KBM-7 (cell line): ENCODE results near the gene ODAD4.

Experiments
- DNase-seq: peaks from one replicate; pipeline ENCODE4 v3.0.0-alpha.2; 2015
- in situ Hi-C: fragments of 300-500 bp; cut with MboI; formaldehyde crosslinking; loops from 2 replicates; pipeline ENCODE4 v1.14.3; 2020; ENCODE audit warnings: low sequenced_read_pairs, low pct_unique_long_range_greater_than_20kb, mixed read lengths

Gene ODAD4

GRCh38 chr17:41930009-41930832, at the start of gene ODAD4:
Gene ODAD4, plus strand, starts transcription at chr17:41930617. Its CDS starts 107 bp downstream, at chr17:41930724.
- DNase-seq: peak; percentile 99
- in situ Hi-C loops: no loop called here

GRCh38 chr17:41882756-41883155, 47.7 kb upstream of the ODAD4 start:
- DNase-seq: no peak
- in situ Hi-C loops: no loop called here

DNA sequence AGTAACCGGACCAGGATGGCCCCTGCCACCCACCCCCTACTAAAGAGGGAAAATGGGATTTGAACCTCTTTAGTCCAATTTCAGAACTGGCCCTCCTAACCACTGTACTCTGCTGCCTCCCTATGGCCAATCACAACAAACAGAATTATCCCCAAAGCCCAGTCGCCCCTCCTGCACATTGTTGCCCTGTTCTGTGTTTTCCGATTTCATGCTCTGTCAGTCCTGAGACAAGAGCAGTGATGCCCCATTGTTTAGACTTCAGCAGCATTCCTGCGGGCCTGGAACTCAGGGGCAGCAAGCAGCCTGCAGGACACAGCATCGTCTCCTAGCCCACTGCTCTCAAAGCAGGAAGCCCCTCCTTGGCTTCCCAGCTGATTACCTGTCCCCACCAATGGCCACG, 44.7 kb upstream of the ODAD4 start:
- peak; percentile 36 for DNase-seq
- in situ Hi-C loops: no loop called here

DNA sequence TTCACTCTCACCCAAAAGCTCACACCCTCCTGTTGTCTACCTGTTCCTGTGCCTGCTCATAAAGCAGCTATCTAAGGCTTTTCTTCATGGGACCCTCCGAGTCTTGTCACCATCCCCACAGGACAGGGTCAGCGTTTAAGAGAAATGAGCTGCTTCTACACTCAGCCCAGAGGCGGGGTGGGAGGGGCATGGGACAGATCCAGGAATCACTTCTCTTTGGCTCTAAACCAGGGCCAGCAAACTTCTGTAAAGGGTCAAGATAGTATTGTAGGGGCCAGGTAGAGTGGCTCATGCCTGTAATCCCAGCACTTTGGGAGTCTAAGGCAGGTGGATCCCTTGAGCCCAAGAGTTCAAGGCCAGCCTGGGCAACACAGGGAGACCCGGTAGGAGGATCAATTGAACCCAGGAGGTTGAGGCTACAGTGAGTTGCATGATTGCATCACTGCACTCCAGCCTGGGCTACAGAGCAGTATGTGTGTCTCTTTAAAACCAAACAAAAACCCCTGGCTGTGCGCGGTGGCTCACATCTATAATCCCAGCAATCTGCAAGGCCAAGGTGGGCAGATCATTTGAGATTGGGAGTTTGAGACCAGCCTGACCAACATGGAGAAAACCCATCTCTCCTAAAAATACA, 42.0 kb upstream of the ODAD4 start:
- DNase-seq: no peak
- in situ Hi-C loops: no loop called here

DNA sequence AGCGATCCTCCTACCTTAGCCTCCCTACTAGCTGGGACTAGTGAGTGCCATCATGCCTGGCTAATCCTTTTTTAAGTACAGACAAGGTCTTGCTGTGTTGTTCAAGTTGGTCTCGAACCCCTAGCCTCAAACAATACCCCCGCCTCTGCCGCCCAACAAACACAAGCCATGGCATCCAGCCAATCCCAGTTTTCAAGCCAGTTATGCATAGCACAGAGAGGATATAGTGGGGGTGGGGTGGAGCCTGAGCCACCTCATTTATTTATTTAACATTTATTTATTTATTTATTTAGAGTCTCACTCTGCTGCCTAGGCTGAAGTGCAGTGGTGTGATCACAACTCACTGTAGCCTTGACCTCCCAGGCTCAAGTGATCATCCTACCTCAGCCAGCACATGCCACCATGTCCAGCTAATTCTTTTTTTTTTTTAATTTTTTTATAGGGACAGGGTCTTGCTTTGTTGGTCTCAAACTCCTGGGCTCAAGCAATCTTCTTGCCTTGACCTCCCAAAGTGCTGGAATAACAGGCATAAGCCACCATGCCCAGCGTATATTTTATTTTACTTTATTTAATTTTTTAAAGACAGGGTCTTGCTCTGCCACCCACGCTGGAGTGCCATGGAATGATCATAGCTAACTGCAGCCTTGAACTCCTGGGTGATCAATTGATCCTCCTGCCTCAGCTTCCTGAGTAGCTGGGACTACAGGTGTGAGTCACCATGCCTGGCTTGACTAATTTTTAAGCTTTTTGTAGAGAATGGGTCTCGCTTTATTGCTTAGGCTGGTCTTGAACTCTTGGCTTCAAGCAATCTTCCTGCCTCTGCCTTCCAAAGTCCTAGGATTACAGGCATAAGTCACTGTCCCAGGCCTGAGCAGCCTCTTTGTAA, 39.0 kb upstream of the ODAD4 start:
- in situ Hi-C loops: no loop called here
- DNase-seq: no peak

GRCh38 chr17:41892021-41892376, 38.4 kb upstream of the ODAD4 start:
- no peak for DNase-seq
- in situ Hi-C loops: no loop called here

DNA sequence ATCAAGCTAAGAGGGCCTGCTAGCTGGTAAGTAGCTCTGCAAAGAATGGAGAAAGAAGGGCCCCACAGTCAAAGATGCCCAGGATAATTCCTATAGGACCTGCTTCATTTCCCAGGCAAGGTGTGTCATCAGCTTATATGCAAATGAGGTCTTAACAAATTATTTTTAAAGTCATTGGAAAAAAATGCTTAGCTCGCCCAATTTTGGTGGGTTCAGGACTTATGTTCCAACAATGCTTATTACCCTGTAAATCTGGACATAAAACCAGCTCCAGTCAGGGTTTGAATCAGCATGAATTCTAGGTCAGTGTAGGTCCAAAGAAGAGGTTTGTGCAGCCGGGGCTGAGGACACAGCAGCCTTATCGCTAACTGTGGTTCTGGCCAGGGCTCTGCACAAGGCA, 37.0 kb upstream of the ODAD4 start:
- DNase-seq: no peak
- in situ Hi-C loops: no loop called here

DNA sequence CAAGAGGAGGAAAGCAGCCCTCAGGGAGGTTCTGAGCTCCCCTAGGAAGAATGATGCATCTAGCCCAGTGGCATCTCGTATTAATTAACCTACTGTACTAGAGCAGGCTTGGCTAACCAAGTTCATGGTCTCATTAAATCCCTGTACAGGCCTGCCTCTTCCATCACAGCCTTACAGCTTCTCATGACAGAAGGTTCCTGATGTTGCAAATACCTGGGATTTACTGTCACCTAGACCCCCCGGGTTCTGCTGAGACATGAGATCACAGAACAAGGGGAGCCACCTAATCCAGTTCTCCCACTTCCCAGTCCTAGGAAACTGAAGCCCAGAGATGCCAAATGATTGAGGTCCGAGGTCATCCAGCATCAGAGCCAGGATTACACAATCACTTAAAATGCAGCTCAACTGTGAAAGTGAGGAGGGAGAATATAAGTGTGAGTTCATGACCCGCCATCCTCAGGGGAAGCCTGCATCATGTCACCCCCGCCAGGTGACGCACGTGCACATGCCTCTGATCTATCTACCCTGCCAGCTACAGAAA, 35.6 kb upstream of the ODAD4 start:
- DNase-seq: no peak
- in situ Hi-C loops: no loop called here

DNA sequence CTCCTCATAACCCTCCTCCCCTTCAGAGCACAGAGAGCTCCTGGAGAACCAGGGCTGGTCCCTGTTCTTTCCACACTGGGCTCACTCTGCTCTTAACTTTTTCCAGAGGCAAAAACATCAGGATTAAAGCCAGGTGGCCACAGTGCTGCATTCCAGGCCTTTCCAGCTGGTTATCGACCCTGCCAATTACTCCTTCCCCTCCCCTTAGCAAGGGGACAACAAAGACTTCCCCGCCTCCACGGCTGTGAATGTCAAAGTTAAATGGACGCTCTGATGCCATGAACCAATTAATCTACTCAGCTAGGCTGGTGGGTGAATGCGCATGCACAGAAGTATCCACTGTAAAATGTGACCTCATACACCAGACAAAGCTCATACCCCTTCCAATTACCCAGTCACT, 34.8 kb upstream of the ODAD4 start:
- in situ Hi-C loops: no loop called here
- no peak for DNase-seq

- in situ Hi-C loops: no loop called here
- DNase-seq: no peak
Measured at GRCh38 chr17:41896726-41897125, 33.7 kb upstream of the ODAD4 start.

DNA sequence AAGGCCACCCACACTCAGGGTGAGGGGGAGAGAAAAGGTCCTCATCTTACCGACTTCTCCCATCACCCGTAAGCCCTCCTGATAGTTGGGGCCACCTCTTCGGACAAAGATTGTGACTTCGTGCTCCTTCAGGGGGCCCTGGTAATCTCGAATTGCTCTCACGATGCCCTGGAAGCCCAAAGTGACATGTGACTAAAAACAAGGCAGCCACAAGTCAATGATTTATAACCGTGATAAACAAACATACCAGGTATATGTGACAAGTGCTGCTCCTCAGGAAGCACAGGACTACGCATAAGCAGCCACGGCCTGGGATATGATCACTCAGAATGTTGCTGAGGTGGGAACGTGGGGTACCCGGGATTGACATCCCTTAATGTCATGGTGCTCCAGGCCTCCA, 28.8 kb upstream of the ODAD4 start:
- in situ Hi-C loops: no loop called here

GRCh38 chr17:41904242-41904841, 26.1 kb upstream of the ODAD4 start:
- DNase-seq: no peak
- in situ Hi-C loops: no loop called here

More for the DNA sequence above, 28.8 kb upstream of the ODAD4 start:
- DNase-seq: no peak

DNA sequence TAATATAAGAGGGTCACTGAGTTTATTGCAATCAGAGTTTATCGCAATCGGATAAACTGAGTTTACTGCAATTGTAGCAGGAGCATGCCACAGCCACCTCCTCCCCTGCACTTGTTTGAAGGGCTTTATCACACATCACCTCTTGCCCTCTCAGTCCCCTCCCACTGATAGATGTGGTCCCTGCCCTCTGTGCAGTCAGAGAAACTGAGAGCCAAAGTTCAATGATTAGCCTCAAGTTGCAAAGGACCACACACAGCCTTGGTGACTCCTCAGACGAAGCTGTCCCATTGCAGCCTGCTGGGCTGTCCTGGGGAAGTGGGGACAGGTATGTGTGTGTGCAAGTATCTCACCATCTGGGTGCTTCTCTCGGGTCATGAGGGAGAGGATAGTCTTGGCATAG, 25.2 kb upstream of the ODAD4 start:
- in situ Hi-C loops: no loop called here
- DNase-seq: no peak

- no peak for DNase-seq
- in situ Hi-C loops: no loop called here
Measured at GRCh38 chr17:41906465-41907184, 23.8 kb upstream of the ODAD4 start.

GRCh38 chr17:41907185-41907556, 23.2 kb upstream of the ODAD4 start:
- in situ Hi-C loops: no loop called here
- DNase-seq: no peak

- in situ Hi-C loops: no loop called here
Measured at GRCh38 chr17:41907633-41908539, 22.5 kb upstream of the ODAD4 start.

DNA sequence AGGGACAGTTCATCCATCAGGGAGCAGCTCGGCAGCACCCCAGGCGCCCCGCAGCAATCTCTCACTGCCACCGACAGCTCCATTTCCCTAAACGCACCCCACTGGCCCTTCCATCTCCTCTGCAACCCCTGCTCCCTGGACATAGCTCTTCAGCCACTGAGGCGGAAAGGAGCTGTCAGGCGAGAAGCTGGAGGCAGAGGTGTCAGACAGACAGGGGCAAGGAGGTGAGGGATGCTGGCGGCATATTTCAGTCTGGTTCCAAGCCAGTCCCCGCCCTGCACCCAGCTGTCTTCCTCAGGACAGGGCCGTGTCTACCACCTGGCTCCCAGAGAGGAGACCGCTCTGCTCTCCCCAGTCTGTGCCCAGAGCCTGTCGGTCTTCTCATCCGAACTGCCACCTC, 21.3 kb upstream of the ODAD4 start:
- no peak for DNase-seq
- in situ Hi-C loops: no loop called here

More at GRCh38 chr17:41907633-41908539, 22.5 kb upstream of the ODAD4 start:
- no peak for DNase-seq
